Measurements from ENCODE around the gene SYT7. TPM values are rescaled to one million over a fixed set of nuclear protein-coding genes. Genes with fewer than 3 reads are reported as not detected.

Gene SYT7
- polyA plus RNA-seq, 4 donors, result 4.7 to 7.5 (median 5.2) TPM

DNA sequence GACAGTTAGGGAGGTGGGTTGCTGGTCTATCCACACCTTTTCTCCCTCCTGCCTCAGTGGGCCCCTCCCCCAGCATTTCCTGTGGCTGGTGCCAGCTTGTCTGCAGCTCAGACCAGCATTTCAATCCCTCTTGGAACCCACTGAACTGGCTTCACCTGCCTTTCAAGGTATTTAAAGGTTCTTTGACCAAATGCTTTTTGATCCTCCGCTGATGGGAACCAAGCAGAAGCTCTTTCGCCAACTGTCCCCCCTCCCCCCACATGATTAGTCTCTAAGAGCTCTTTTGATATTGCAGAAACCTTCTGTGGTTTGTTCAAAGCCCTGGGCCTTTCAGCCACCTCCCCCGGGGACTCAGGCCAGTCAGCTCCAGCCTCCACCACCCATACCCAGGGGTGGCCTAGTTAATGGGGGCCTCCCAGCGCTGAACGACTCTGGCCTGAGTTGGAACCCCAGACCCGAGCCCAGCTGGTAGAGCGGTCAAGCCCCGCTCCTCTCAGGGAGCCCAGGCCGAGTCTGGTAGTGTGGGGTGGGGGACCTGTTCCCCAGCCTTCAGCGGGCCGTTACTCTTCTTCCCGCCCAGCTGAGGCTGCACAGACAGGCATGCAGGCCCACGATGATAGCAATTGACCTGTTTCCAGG lies 6.0 kb upstream of the SYT7 start:
- DNase-seq (ENCODE audit: low read depth in 4 of 4, low spot score in 3 of 4), result no peak

DNA sequence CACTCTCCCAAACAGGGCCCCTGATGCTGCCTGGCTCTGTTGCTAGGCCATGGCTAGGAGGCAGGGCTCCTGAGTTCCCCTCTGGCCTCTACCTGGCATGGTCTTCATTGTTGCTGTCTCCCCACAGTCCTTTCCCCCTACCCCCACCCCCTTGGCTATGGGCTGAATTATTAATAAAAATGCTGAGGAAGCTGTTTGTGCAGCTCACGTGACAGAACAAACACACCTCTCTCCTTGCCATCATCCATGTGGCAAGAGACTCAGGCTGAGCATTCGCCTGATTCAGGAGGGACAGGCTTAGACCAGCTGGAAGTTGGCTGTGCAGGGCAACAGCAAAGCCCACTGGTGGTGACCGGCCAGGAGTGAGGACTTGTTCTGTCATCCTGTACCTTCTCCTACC lies 4.2 kb upstream of the SYT7 start:
- no peak for DNase-seq (ENCODE audit: low read depth in 4 of 4, low spot score in 3 of 4)

DNA sequence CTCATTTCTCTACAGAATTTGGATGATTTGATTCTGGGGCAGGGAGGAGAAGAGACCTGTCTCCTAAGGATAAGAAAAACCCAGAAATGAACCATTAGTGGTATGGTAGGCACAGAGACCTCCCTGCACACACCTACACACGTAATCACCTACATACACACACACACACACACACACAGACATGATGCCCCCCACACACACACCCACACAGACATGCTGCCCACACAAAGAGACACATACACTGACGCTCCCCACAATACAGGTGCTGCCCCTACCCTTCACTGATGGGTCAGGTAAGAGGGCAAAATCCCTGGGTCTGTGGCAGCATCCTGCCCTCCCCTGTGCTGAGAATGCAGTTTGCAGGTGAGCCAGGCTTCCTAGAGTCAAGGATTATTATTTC lies 1.1 kb upstream of the SYT7 start:
- DNase-seq (ENCODE audit: low read depth in 4 of 4, low spot score in 3 of 4), result no peak

DNA sequence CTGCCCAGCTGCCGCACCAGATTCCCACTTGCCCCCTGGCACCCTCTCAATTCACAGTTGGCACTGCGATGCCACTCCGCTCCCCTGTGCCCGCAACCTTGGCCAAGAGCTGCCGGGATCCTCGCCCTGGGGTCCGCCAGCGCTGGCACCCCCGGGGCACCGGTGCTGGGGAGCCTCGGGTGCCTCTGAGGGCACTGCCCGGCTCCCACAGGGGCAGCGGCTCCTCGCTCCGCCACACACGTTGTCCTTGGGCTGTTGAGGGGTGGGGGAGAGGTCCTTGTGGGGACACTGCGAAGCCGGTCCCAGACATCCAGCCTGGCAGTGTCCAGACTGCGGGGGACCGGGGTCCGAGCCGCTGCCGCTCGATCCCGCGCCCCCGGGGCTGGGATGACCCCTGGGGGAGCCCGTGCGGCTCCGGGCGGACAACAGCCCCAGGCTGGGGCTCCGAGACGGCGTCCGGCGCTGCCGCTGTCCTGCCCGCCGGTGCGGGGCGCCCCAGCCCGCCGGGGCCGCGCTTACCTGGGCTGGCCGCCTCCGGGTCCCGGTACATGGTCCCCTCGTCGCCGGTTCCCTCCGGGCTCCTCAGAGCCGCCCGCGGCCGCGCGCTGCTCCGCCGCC lies 496 bp downstream of the SYT7 start:
- DNase-seq (ENCODE audit: low read depth in 4 of 4, low spot score in 3 of 4), result no peak

DNA sequence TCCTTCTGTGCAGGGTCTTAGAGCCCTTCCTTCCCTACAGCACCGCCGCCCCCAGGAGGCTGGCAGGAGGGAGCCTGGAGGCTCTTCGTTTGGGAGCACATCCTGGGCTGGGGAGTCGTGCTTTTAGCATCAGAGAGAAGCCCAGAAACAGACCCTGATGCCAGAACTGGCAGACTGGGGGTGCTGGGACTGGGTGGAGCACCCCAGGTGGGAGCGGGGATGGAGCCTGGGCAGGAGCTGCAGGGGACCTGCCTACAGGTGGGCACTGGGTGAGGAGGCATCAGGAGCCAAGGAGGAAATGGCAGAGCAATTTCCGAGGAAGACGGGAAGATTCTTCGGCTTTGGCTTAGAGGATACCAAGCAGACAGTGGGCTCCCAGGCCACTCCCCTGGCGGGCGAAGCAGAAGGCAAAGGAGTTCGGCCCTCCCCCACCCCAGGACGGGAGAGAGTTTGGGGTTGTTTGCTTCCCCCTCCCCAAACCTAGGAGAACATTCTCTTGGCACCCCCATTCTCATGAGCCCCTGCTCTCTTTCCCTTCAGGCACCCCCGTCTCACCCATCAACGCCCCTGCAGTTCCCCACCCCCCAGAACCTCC lies 1.1 kb downstream of the SYT7 start:
- DNase-seq (ENCODE audit: low read depth in 4 of 4, low spot score in 3 of 4), result no peak

DNA sequence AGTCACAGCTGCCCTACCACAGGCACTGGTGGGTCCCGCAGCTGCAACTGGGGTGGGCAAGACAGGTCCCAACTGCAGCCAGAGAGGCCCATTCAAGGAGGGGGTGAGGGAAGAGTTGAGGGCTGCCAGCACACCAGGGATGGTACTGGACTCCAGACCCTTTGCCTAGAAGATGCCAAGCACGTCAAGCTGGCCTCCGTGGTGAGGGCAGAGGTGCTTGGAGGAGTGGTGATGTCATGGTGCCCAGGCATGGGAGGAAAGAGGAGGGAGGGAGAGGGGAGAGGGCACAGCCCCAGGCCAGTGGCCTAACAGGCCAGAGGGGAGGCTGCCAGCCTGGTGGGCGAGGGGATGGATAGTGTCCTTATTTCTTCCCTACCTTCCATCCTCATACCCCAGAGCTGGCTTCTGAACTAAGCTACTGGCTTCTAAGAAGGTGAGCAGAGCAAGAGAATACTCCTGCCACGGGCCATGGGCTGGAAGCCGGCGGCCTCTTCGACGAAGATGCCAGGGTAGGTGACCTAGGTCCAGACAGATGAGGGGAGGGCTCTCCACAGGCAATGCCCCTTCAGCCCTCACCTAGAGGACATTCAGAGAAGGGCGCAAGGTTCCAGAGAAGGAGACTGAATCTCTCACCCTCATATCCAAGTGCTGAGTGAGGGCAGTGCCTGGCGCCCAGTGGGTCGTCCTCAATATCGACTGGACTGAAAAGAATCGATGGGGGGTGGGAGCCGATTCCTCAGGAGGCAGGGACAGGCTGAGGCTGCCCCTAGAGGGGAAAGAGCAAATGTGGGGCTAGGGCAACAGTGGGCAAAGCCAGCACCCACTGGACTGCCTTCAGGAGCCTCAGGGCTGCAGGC lies 1.8 kb downstream of the SYT7 start:
- DNase-seq (ENCODE audit: low read depth in 4 of 4, low spot score in 3 of 4), result no peak

DNA sequence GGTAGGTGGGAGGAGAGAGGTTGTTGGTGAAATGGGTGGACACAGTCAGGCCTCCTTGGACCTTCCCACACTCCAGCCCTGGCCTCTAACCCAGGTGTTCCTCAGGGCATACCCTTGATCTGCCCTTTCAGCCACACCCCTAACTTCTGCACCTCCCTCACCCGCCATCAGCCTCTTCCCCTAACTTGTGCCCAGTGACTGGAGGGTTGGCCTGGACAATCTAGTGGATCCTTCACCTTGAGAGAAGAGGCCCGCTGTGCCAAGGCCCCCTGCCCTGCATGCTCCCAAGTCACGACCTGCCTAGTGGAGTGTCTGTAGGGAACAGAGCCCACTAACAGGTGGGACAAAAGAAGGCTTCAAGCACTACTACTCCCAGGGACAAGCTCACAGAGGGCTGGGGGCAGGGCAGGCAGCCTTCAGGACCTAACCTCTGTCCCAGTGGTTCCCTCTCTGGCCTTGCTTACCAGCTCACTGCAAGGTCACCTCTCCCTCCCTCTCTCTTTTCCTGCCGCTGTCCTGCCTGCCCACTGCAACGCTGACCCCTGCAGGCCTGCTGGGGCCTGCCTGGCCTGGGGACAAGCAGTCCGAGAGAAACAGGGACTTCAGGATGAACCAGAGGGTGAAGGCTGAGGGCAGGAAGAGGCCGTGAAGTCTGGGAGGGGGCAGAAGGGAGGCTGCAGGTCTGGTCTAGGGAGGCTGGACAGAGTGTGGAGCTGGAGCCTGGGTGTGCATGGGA lies 3.3 kb downstream of the SYT7 start:
- DNase-seq (ENCODE audit: low read depth in 4 of 4, low spot score in 3 of 4), result no peak

DNA sequence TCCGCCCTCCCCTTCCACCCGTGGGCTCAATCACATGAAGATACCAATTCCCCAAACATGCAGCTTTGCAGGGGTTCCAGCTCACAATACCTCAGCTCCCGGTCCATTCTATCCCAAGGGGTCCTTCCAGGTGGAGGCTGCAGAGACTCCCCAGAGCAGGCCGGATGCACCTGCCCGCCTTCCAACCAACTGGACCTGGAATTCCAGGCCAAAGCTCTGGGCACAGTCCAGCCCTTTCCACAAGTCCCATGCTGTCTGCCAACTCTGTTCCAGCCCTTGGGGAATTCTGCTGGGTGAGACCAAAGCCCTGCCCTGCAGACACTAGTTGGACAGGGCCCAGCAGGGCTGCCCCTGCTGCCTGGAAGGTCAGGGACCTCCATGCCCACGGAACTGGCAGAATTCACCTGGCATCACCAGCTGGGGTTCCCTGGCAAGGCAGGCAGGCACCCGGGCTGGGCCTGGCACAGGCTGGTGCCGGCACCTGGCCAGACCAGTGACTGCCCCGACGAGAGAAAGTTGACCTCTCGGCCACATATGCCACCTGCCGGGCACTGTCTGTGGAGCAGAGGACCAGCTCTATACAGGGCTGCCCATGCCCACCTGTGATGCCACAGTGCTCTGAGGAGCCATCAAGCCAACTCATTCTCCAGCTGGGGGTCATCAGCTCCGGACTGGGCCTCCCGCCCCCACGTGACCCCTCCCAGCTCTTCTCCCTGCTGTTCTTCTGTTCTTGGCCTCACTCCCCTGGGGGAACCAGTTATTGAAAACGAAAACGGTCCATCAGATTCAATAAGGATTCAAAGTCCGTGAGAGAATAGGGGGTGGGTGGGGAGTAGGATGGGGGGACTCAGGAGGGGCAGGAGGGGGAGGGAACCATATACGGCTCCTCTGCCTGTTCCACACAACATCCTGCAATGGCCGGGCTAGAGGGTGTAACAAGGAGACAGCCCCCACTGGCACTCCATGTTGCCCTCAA lies 4.7 kb downstream of the SYT7 start:
- no peak for DNase-seq (ENCODE audit: low read depth in 4 of 4, low spot score in 3 of 4)

DNA sequence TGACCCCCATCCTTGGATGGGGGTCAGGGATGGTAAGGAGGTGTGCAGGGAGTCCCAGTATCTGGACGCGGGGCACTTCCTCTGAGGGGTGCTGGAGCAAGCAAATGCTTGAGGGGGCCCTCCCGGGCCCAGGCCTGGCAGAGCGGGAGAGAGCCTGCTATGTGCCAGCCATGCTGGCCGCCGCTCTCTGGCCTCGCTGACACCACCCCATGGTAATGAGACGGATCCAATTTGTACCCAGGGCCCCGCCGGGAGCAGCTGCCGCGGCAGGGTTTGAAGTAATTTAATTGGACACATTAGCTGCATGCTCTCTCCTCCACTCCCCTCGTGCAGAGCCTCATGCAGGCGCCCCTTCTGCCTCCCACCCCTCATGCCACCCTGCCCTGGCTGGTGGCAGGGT lies 6.3 kb downstream of the SYT7 start:
- DNase-seq (ENCODE audit: low read depth in 4 of 4, low spot score in 3 of 4), result no peak

DNA sequence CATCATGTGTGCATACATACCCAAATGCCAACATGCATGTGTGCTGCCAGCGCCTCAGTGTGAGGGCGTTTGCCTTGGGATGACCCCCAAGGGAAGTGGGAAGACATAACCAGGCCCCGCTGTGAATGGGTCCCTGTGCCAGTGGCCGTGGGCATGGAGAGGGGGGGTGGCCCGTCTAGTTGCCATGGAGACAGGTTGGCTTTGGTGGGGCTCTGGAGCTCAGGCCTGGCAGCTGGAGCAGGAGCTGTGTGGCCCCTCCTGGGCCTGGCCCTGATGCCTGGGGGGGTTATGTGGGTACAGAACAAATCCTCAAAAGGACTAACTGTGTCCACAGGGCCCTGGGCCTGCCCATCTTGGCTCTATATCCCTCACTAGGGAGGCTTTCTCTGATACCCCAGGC lies 8.0 kb downstream of the SYT7 start:
- no peak for DNase-seq (ENCODE audit: low read depth in 4 of 4, low spot score in 3 of 4)

DNA sequence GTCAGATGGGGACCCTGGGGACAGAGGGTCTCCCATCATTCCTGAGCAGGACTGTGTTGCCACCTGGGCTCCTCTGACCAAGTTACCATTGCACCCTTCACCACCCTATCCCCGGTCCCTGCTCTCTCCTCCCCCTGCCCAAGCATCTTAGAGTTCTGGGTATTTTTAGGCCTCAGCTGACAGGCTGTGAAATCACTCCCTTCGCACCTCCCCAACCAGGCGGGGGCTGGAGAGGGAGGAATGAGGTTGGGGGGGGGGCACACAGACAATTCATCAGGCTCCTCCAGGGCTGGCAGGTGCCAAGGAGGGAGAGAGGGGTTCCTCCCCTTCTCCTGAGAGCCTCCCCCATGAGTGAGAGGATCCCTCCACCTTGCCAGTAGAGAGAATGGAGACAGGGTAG lies 9.0 kb downstream of the SYT7 start:
- no peak for DNase-seq (ENCODE audit: low read depth in 4 of 4, low spot score in 3 of 4)

DNA sequence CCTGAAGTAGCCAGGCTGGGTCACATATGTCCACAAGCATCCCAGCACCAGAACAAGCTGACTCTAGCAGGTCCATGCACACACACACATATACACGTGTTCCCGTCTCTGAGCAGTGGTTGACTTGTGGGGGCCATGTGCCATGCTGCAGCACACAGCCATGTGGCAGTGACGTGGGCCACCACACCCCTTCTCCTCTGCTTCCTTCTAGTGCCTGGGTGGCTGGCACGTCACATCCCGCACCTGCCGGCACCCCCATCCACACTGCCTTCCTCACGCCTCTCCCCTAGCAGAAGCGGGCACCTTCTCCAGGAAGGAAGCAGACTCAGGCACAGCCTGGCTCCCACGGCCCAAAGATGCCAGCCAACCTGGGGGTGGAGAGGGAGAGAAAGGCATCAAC lies 9.5 kb downstream of the SYT7 start:
- DNase-seq (ENCODE audit: low read depth in 4 of 4, low spot score in 3 of 4), result no peak

DNA sequence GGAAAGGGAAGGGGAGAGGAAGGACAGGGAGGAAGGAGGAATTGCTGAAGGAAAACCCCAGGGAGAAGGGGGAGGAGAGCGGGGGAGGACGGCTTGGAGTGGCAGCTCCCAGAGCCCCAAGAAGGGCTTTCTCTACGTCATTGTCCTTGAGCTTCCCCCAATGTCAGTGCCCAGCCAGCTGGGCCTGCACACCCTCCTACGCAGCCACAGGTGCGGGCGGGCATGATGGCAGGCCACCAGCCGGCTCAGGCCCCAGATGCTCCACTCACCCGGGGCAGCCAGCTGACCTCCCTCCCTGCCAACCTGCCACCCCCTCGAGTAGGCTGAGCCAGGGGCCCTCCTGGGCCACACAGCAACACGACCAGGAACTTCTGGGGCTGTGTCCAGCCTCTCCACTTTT lies 11.2 kb downstream of the SYT7 start:
- DNase-seq (ENCODE audit: low read depth in 4 of 4, low spot score in 3 of 4), result no peak

DNA sequence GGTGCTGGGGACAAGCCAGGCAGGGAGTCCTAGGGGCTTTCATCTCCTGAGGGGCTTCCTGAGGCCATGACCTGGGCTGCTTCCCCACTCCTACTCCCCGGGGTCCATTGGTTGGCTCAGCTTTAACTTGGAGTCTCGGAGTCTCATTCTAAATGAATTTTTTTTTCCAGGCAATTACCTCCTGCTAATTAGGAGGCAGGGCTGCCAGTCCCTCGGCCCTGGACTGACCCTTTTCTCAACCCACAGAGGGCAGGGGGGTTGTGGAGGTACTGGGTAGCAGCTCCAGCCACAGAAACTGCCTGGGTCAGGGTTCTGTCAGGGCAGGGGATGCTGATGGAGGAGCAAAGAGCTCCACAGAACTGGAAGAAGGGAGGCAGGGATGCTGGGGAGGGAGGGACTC lies 11.9 kb downstream of the SYT7 start:
- no peak for DNase-seq (ENCODE audit: low read depth in 4 of 4, low spot score in 3 of 4)

DNA sequence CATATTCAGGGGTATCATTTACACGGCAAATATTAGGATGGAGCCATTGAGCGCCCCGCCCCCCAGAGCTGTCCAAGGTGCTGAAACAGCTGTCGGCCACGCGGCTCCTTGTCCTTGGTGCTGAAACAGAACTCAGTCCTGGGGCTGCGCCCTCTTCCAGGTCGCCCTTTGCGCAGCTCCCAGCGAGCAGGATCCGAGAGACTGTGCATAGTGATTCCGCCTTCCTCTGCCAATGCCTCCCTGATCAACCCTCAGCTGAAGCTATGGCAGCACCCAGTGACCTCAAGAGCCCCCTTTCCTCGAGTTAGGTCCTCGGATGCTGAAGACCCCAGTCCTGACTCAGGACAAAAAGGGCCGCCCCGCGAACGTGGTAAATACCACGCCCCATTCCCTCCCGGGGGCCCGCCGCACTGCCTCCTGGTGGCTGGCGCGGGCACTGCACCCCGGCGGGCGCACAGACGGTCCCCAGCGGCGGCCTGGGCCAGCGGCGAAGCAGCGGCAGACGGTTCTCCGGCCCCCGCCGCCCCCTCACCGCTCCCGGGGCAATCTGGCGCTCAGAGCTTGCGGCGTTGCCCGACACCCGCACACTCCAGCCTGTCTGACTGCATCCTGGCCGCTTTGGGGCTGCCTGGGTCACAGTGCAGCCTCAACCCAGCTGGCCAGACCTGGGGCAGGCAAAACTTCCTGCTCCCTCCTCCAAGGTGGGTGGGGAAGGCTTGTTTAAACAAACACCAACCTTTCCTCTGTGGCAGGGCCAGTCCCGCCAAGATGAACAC lies 13.4 kb downstream of the SYT7 start:
- DNase-seq (ENCODE audit: low read depth in 4 of 4, low spot score in 3 of 4), result peak; percentile 67 to 80 (median 74)

DNA sequence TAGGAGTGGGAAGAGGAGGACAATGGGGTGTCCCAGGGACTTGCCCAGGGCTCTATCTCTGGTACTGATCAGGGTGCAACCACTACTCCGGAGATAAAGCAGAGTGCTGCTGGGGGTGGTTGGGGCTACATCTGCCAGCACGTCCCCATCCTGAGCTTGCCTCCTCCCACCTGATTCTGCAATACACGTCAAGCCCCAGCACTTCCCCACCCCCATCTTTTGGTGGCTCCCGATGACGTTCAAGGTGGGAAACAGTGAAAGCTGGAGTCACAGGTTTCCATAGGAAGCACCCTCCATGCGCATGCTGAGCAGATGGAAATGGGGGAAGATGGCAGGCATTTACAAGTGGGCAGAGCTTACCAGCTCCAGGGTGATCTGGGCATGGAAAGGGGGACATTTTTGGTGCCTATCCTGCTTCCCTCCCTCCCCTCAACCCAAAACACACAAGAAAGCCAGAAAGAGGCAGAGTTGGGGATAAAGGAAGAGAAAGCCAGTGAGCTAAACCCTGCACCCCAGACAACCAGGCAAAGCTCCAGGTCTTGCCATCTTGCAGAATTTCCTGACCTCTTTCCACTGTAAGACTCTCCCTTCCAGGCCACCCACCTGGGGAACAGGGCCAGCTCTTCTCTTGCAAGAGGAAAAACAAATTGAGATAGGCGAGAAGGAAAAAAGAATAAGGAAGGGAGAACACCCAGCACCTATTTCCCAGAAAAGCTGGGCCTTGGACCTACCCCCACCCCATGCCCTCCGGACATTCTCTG lies 15.8 kb downstream of the SYT7 start:
- no peak for DNase-seq (ENCODE audit: low read depth in 4 of 4, low spot score in 3 of 4)

DNA sequence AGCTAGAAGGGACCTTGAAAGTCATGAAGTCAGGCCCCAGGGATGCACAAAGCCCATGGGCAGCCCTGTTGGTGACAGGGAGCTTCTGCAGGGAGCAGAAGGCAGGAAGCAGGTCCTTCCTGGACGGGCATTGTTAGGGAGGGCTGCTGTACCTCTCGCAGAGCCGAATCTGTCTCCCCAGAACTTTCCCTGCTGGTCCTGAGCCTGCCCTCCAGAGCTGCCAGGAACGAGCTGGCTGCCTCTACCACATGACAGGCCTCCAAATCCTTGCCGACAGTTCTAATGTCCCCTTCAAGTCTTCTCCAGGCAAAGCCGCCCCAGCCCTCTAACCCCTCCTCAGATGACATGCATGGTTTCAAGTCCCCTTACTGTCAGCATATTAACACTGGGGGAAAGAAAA lies 20.1 kb downstream of the SYT7 start:
- DNase-seq (ENCODE audit: low read depth in 4 of 4, low spot score in 3 of 4), result no peak

DNA sequence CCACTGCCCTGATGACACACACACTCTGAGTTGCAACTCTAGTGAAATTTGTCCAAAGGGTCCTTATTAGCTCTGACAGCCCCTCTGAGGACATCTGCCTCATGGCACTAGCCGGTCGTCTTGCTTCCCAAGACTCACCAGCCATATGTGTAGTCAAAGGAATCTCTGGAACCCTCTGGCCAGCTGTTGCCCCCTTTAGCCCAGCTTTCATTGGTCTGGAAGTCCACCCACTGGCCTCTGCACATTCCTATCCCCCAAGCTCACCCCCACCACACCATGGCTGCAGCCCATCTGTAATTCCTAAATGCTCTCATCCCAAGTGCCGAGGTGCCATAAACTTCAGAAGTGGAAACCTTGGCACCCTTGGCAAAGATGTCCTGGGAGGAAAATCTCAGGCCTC lies 24.3 kb downstream of the SYT7 start:
- no peak for DNase-seq (ENCODE audit: low read depth in 4 of 4, low spot score in 3 of 4)
